GM19239 (cell line): Measurements from ENCODE around the gene MAPK6.

ENCODE experiments used
- DNase-seq: peaks from one replicate; pipeline ENCODE4 v3.0.0; 2011; ENCODE audit warnings: low spot score; ENCODE audit not compliant: insufficient read length
- FAIRE-seq: peaks from 2 replicates; lab custom pipeline; 2011; peaks lifted over from hg19 to GRCh38; lab: Jason Lieb, UNC

Gene MAPK6

GRCh38 chr15:52008698-52009434 is 10.2 kb upstream of the MAPK6 start:
- peak; percentile 84 for FAIRE-seq
- DNase-seq, result no peak

DNA sequence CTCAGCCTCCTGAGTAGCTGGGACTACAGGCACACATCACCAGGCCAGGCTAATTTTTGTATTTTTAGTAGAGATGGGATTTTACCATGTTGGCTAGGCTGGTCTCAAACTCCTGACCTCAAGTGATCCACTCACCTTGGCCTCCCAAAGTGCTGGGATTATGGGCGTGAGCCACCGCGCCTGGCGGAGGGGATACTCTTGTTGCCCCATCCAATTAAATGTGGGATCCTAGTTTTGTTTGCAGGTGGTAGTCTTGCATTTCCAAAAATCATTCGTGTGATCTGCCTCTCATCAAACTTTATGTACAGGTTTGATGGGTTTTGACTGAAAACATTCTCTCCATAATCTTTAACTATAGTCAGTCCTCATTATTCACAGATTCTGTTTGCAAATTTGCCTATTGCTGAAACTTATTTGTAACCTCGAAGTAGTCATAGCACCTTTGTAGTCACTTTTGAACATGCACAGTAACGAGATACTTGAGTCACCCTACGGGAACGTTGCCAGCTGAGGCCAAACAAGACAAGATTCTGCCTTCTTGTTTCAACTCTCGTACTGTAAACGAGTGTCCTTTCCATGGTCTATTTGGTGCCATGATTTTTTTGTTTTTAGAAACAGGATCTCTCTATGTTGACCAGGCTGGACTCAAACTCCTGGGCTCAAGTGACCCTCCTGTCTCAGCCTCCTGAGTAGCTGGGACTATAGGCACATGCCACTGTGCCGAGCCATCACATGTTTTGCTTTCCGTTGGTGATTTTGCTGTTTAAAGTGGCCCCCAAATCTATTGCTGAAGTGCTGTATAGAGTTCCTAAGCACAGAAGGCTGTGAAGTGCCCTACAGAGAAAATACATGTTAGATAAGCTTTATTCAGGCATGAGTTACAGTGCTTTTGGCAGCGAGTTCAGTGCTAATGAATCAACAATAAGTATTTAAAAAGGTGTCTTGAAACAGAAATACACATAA is 8.1 kb upstream of the MAPK6 start:
- no peak for FAIRE-seq
- no peak for DNase-seq

DNA sequence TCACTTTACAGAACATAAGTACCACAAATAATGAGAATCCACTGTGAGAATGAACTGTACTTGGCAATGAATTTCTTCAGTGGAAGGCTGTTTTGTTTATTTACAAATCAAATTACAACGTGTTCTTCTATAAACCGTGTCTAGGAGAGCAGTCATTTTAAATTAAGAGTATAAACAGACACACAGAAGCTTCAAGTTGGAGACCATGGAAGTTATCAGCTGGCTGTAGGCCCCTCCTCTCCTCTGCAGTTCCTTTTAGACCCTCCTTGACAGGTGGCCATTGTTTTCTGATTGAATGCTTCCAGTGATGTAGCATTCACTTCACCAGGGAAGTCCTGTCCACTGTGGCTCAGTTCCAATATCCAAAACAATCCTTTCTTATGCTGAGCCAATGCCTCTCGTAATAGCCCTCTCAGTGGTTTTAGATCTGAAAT is 7.3 kb upstream of the MAPK6 start:
- DNase-seq (no peak), FAIRE-seq (no peak)

- no peak for DNase-seq
These were observed 6.8 kb upstream of the MAPK6 start for GRCh38 chr15:52012210-52012609.

GRCh38 chr15:52013151-52013791 is 5.7 kb upstream of the MAPK6 start:
- DNase-seq (no peak), FAIRE-seq (peak; percentile 42)

More at GRCh38 chr15:52012210-52012609, 6.8 kb upstream of the MAPK6 start:
- no peak for FAIRE-seq

- DNase-seq, result no peak
- no peak for FAIRE-seq
These were observed 4.4 kb upstream of the MAPK6 start for GRCh38 chr15:52014616-52015015.

- DNase-seq, result no peak
- no peak for FAIRE-seq
These were observed 2.7 kb upstream of the MAPK6 start for GRCh38 chr15:52016316-52016715.

- FAIRE-seq (no peak), DNase-seq (no peak)
These were observed 775 bp upstream of the MAPK6 start for GRCh38 chr15:52018244-52018643.

DNA sequence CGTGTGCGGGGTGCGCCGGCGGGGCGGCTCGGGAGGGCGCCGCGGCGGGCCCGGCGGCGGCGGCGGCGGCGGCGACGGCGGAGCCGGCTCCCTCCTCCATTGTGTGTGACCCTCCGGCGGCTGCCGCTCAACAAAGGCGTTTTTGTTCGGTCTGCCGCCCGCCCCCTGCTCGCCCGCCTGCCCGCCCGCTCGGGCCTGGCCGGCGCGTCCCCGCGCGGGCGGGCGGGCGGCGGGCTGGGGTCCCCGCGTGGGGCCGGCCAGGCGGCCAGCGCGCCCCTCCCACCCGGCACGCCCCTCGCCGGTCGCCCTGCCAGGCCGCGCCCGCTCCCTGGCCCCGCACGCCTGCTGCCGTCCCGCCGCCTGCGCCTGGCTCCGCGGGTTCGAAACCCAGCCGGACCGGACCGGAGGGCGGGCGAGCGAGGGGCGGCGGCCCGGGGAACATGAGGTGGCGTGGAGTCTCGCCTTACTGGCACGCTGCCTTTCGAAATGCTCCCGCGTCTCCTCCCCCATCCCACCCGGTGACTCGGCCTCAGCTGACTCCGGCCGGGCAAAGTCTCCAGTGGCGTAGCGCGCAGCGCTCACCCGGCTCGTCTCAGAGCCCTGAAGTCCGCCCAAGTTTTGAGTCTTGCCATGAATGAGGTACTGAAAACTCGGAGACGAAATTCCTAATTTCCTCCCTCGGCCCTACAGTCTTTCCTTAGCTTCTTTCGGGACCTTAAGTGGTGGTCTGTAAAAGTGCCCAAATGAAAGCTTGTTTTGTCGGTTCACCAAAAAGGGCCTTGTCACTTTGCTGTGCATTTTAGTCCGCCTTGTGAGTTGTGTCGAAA is 588 bp downstream of the MAPK6 start:
- FAIRE-seq (peak; percentile 76), DNase-seq (peak; percentile 83)

DNA sequence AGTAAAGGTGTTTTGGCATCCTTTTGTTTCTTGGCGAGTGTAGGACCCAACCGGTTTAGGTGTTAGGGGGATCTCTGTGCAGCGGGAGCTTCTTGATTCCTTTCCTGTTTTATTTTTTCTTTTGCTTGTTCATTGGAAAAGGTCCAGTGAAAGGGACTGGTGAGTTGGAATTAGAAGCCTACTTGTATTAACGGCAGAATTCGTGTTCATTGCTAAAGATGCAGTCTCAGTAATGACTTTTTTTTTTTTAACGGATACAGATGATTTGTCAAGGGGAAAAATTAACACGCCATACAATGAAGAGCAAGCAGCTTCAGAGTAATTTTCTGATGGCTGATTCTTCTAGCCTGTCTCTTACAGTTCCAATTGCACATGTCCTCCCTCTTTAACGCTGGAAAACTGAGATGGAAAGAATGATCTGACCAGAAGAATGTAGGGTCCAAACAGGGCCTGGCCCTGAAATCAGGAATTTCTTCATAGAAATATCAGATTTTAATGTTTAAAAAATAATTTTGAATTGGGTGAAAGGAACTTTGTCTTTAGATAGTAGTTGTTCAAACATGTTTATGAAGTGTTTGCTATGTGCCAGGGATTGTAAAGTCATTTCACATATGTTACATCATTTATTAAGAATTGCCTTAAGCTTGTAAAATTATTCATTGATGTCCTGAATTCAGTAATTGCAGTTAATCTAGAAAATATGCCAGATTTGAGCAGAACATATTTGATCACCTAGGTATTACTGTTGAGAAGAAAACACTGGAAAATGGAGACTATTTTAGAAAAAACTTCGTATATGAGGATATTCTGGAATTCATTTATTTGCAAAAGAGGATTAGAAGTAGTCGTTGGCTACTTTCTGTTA is 1.4 kb downstream of the MAPK6 start:
- peak; percentile 49 for FAIRE-seq
- DNase-seq, result no peak

- FAIRE-seq, result peak; percentile 42
These were observed 2.2 kb downstream of the MAPK6 start for GRCh38 chr15:52021128-52021671.

DNA sequence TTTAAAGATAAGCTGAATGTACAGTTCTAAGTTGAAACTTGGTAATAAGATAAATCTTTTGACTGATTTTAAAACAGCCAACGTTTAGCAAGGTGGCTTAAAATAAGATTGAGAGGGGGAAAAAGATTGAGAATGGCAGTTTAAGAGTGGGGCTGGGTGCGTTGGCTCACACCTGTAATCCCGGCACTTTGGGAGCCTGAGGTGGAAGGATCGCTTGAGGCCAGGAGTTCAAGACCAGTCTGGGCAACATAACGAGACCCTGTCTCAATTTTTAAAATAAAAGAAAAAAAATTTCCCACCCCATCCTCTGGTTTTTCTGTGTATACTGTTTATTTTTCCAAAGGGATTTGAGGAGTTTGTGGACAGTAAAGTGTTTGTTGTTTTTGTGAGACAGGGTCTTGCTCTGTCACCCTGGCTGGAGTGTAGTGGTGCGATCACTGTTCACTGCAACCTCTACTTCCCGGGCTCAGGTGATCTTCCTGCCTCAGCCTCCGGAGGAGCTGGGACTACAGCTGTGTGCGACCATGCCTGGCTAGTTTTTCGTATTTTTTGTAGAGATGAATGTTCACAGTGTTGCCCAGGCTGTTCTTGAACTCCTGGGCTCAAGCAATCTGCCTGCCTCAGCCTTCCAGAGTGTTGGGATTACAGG is 3.0 kb downstream of the MAPK6 start:
- FAIRE-seq, result no peak

More at GRCh38 chr15:52021128-52021671, 2.2 kb downstream of the MAPK6 start:
- no peak for DNase-seq

DNA sequence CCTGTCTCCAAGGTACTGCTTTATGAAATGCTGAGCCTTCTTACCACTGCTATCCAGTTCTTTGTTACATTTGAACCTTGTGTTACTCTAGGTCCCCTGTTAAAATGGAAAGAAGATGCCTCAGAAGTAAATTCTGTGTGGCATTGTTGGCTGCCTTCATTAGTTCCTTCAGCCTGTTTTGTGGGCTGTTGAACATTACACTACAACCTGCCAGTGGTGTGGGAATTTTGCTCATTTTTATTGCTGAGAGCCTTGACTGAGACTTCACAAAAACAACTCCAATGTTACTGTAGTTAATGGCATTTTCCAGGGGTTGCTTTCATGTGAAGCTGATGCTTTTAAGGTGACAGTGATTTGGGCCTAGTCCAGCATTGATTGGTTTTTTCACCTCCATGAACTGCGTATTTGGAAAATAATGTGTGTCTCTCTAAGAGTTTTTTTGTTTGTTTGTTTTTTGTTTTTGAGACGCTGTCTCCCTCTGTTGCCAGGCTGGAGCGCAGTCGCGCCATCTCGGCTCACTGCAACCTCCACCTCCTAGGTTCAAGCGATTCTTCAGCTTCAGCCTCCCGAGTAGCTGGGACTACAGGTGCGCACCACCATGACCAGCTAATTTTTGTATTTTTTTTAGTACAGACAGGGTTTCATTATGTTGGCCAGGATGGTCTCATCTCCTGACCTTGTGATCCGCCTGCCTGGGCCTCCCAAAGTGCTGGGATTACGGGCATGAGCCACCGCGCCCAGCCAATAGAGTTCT is 4.3 kb downstream of the MAPK6 start:
- FAIRE-seq, result no peak
- no peak for DNase-seq

More for the DNA sequence above, 3.0 kb downstream of the MAPK6 start:
- no peak for DNase-seq

GRCh38 chr15:52028431-52029093 is 9.5 kb downstream of the MAPK6 start:
- FAIRE-seq (no peak), DNase-seq (no peak)

GRCh38 chr15:52030010-52030409 is 11.0 kb downstream of the MAPK6 start:
- FAIRE-seq, result no peak
- DNase-seq, result no peak

GRCh38 chr15:52031556-52031955 is 12.5 kb downstream of the MAPK6 start:
- DNase-seq (no peak), FAIRE-seq (no peak)
